Measurements from ENCODE around the gene NPY.

NPY gene

DNA sequence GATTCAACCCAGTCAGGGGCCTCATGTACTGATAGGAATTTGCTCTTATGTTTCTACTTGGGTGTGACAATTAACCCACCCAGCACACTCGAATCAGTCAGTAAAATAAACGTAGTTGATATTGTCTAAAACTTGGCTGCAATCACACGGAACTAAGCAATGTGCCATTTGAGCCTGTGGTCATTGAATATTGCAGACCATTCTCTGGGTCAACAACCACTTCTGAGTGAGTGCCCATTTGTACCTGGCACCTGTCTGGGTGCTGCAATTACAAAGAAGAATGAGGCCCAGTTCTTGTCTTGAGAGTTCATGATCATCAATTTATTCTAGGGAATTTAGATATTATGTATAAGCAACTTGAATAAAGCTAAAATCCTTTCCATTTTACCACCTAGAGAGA lies 29.8 kb downstream of the NPY start:
- in situ Hi-C loops (cut with MboI; ENCODE audit: low sequenced_read_pairs): no loop called here

DNA sequence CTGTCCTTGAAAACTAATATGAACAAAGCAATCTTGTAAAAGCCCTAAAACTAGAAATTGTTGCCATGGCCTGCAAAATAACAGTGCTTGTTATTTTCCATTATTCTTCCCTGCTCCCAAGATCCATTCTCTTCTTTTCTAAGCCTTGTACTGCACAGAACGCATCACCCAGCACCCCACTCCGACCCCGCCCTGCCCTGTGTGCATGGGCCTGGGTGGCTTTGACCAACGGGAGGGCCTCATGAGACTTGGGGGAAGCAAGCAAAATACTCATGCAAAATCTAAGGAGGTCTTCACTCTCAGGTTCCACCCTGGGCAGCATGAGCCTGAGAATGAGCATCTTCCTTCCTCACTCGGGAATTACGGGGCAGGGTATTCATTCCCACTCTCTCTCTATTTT lies 32.4 kb downstream of the NPY start:
- in situ Hi-C loops (cut with MboI; ENCODE audit: low sequenced_read_pairs): no loop called here

DNA sequence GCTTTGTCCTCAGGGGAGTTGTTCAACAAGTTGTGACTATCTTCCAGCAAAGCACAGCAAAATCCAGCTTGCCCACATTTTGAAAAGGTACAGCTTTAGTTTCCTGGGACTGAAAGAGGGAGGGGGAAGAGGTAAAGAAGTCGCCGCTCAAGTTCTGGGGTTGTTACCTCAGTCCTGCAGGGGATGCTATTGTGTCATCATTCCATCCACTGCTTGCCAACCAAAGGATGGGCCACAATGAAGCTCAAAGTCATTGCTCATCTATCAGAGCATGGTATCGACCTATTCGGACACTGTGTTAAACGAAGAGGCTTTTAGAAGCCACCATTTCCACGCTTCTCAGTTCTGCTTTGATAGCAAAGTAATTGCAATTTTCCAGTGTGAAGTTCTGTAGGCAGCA lies 34.3 kb downstream of the NPY start:
- in situ Hi-C loops (cut with MboI; ENCODE audit: low sequenced_read_pairs): no loop called here

DNA sequence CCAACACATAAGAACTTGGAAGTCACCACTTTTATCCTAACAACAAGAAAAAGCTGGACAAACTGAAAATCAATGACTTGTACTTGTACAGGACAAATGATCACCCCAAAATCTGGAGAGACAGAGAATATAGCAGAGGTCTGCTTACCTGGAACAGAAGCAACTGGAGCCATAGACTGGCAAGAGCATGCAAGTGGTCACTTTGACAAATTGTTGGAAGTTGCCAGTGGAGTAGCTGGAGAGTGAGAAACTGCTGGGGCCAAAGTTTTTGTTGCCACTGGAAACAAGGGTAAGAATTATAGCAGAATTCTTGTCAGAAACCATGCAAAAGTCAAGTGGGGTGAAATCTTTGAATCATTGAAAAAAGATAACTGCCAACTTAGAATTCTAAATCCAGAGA lies 35.2 kb downstream of the NPY start:
- in situ Hi-C loops (cut with MboI; ENCODE audit: low sequenced_read_pairs): no loop called here

DNA sequence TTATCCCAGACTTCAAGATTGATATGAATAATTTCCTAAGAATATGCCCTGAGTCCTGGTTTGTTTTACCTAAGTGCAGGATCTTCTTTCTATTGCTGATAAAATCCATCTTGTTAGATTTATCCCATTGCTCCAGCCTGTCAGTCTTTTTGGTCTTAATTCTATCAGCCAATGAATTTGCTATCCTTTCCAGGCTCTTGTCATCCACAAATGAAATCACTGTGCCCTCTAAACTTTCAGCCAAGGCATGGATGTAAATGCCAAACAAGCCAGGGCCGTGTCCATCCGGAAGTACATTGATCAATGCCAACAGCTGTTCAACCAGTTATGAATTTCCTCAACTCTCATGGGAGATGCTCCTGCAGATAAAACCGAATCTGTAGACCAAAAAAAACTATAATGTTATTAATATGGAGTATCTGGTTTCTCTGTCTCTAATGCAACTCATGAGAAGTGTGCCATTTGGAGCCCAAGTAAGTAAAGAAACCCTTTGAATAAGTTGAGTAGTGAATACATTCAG lies 40.0 kb downstream of the NPY start:
- in situ Hi-C loops (cut with MboI; ENCODE audit: low sequenced_read_pairs): no loop called here

DNA sequence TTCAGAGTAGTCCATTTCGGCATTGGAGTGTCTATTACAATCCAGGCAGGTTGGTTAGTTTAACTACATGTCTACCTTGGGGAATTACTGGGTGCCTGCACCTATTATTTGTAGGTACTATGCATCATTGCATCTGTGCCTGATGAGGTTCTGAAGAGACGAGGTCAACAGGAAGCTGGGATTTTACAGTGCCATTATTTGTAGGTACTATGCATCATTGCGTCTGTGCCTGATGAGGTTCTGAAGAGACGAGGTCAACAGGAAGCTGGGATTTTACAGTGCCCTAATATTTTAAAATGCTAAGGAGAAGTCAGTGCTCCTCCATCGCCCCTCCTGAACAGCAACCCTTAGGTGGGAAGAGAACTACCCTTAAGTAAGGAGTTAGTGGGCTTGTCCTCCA lies 41.7 kb downstream of the NPY start:
- in situ Hi-C loops (cut with MboI; ENCODE audit: low sequenced_read_pairs): no loop called here

DNA sequence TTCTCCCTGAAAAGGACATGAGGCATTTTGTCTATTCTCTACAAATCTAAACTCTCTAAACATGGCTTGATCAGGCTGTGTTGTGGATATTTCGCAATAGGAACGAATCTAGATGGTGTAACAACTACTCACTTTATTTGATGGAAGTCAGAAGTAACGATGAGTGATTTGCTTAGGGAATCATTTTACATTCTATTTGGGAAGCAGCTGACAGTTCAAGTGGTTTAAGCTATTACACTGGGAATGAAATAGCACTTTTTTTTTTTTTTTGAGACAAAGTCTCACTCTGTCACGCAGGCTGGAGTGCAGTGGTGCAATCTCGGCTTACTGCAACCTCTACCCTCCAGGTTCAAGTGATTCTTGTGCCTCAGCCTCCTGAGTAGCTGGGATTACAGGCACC lies 44.1 kb downstream of the NPY start:
- in situ Hi-C loops (cut with MboI; ENCODE audit: low sequenced_read_pairs): no loop called here

DNA sequence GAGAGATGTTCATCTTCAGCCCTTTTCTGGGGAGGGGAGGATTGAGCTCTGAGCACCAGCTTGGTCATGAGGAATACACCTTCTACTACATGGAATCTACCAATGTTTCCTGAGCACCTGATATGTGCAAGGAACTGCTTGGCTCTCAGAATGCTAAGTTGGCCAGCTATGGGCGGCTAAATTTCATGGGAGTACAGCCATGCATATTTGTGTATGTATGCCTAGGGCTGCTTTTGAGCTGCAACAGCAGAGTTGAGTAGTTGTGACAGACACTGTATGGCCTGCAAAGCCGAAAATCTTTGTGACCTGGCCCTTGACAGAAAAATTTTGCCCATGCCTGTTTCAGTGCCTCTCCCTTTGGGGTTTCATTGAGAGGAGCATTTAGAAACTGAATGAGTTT lies 44.9 kb downstream of the NPY start:
- in situ Hi-C loops (cut with MboI; ENCODE audit: low sequenced_read_pairs): no loop called here

DNA sequence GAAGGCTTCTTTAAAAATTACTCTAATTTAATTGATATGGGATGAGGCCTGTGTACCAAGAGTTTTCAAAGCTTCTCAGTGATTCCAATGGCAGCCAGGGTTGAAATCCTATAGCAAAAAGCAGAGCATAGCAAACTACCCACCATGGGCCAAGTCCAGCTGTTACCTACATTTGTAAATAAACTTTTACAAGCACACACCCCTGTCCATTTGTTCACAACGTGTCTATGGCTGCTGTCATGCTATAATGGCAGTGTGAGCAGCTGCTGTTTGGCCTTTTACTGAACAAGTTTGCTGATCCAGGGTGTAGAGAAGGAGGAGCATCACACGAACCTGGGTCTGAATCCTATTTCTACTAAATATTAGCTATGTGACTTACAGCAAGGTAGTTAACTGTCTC lies 50.0 kb downstream of the NPY start:
- in situ Hi-C loops (cut with MboI; ENCODE audit: low sequenced_read_pairs): no loop called here

DNA sequence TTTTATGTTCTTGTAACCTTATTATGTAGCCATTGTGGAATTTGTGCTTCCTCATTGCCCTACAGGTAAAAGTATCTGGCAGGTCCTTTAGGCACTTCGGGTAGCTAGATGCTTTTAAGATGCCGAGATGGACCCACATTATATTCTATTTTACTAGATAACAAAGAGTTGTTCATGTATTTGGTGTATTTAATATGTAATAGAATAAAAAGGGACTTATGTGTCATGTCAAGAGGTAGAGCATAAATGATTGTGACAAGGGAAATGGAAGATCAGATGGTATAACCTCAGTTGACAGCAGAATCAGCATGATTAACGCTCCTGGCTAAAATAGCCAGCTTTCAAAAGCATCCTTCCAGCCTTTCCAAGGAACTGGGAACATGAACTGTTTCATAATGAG lies 50.6 kb downstream of the NPY start:
- in situ Hi-C loops (cut with MboI; ENCODE audit: low sequenced_read_pairs): no loop called here

DNA sequence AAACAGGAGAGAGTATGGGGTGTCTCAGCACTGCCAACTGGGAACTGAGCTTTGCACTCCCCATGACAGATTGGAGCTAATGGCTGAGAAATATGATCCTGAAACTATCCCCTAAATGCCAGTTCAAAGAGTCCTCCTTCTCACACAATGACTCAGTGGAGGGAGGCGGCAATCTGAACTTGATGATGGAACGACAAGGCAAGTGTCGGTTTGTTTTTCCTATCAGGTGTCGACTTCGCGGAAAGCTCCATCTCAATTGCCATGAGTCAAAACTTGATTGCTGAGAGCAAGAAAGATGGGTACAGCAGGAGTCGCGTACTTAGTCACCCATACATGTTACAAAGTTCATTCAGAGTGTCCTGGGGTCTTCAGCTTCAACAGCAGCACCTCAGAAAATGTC lies 52.5 kb downstream of the NPY start:
- in situ Hi-C loops (cut with MboI; ENCODE audit: low sequenced_read_pairs): no loop called here

DNA sequence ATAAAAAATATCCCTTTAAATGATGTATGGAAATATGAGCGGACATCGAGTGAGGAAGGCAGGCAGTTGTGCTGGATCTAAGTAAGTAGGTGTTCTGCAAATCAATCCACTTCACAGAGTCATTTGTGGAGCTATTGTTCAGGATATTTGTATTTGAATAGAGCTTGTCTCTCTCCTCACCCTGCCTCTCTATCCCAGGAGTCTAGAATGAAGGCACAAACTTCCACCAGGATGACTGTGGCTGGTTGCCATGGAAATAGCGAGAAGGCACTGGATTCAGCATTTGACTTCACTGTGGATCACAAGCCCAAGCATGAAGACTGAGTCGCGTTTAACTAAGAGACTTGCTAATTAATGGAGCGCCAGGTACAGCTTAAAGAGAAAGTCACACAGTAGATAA lies 53.2 kb downstream of the NPY start:
- in situ Hi-C loops (cut with MboI; ENCODE audit: low sequenced_read_pairs): no loop called here

DNA sequence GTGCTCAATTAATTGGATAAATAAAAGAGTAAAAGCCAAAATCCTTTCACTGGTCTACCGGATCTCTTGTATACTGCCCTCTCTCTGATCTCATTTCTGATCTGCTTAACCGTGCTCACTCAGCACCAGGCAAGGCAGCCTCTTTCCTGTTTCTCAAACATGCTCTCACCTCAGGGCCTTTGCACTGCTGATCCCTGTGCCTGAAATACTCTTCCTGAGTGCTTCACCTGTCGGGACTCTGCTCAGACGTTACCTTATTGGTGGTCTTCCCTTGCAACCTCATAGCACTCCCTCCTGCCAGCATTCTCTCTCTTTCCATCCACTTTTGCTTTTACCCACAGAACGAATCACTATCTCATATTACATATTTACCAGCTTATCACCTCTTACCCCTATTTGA lies 55.6 kb downstream of the NPY start:
- in situ Hi-C loops (cut with MboI; ENCODE audit: low sequenced_read_pairs): no loop called here

DNA sequence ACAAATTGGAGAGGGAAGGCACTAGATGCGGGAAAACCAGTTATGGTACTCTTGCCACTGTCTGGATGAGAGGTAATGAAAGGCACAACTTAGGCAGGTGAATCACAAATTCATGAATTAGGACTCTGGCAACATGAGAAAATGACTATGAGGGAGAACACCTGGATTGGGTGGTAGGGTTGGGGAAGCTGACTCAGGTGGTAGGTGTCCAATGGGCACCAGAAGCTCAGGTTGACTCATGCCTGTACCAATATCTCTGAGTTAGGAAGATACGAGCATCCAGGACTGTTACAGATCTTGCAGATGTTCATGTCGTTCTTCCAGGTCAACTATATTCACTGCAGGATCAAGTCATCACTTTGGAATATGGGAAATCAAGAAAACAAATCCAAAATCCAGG lies 56.7 kb downstream of the NPY start:
- in situ Hi-C loops (cut with MboI; ENCODE audit: low sequenced_read_pairs): no loop called here

All from hTERT RPE-1 (cell line).